ENCODE data around the gene SMC6. TPM values are rescaled to one million over a fixed set of nuclear protein-coding genes. Genes with fewer than 3 reads are reported as not detected.

The SMC6 gene
- total RNA-seq, 1 donor from 2014 or later: 34.9 TPM

DNA sequence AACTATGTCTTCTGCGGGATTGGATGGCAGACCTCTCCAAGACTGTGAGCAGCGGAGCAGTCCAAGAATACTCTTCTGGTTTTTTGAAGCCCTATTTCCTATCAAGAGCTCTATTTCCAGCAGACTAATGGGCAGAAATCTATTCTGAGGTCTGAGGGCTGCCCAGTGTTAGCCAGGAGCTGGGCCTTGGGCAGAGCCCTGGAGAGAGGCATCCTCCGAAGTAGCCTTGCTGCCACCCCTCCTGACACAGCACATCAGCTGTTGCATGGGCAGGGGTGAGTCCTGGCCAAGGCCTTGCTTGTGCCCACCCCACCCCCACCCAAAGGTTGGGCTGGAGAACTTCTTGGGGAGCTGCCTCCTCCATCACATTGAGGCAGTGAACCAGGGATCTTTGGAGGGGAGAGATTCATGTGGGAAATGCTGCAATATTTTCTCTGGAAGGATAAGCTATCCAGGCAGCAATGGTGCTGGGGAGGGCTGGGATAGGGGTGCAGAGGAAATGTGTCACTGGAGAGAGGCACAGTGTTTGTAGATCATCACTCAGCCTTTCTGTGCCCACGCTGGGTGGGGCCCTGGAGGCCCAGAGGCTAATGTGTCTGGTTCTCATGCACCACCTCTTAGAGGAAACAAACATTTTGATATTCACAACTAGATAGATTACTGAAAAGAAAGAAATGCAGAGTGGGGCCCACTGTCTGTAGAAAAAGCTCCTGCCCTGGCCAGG, 108.5 kb downstream of the SMC6 start:
- Mint-ChIP-seq H3K4me3 (no peak overlapping the region), H3K27ac (no peak overlapping the region), H3K4me1 (peaks cover 4% of the 10 kb centered on the region), H3K36me3 (ENCODE audit: low read depth) (no peaks in the 10 kb centered on the region), H3K9me3 (no peaks in the 10 kb centered on the region), H3K27me3 (peaks cover 3% of the 10 kb centered on the region)
- no peak for DNase-seq
- intact Hi-C loops (cut with micrococcal nuclease): no loop called here

DNA sequence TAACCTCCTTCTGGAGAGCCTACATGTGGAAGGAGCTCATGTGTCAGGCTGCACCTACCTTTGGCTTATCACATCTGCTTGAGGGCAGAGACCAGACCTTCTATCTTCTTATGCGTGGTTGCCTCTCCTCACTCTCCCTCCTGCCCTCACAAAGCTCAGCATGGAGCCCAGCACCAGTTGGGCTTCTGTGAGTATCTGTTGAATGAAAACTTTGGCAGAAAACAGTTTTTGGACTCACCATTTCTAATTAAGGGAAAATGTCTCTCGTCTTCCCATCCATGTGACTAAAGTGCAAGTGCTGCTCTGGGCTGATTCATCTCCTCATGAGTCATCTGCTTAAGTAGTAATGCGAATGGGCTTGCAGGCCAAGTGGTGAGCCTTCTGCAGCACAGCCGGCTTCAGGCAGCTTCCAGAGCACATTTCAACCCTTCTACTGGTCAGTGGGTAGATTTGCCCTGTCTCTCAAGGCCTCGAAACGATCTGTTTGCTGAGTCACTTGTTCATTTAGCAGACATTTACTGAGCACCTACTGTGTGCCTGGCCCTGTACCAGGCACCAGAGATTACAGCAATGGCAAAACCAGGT, 110.5 kb downstream of the SMC6 start:
- DNase-seq: no peak
- Mint-ChIP-seq H3K27ac (no peak overlapping the region), H3K9me3 (no peaks in the 10 kb centered on the region), H3K27me3 (peaks cover 3% of the 10 kb centered on the region), H3K4me3 (no peak overlapping the region), H3K36me3 (ENCODE audit: low read depth) (no peaks in the 10 kb centered on the region), H3K4me1 (peaks cover 4% of the 10 kb centered on the region)
- intact Hi-C loops (cut with micrococcal nuclease): no loop called here

DNA sequence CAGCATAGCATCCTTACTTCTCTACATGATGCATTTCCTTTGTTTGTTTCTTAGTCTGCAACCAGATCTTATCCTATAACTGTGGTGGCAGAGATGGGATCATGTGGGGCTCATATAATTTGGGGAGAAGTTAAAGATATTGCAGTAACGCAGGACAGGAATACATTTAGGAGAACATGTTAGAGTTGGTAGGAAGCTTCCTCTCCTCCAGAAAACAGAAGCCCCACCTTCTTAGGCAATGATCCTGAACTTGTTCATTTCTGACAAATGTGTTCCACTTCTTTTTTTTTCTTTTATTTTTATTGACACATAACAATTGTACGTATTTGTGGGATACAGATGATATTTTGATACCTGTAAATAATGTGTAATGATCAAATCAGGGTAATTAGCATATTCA, 113.2 kb downstream of the SMC6 start:
- intact Hi-C loops (cut with micrococcal nuclease): no loop called here
- Mint-ChIP-seq H3K9me3 (no peaks in the 10 kb centered on the region), H3K36me3 (ENCODE audit: low read depth) (no peaks in the 10 kb centered on the region), H3K27me3 (peaks cover 3% of the 10 kb centered on the region), H3K4me1 (peaks cover 4% of the 10 kb centered on the region), H3K27ac (no peak overlapping the region), H3K4me3 (no peak overlapping the region)
- no peak for DNase-seq

DNA sequence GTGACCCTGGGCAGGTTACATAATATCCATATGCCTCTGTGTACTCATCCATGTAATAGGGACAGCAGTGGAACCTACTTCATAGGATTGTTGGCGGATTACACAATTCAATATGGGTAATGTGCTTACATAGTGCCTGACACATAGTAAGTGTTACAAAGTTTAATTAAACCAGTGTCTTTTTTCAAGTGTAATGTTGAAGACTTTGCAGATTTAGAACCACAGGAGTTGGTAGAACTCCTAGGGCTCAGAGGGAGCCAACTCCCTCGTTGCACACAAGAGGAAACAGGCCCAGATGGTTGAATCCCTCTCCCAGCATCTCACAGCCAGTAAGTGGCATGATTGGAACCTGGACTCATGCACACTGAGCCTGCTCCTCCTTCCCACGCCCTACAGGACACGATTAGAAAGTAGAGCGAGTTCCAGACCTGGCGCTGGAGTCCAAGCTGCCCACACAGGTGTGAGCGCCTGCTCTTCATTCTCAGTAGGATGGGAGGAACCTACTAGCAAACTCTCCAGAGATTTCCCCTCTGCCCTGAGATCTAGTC, 115.3 kb downstream of the SMC6 start:
- H3K36me3 Mint-ChIP-seq (ENCODE audit: low read depth): no peaks in the 10 kb centered on the region
- no peak overlapping the region for H3K4me3 Mint-ChIP-seq
- intact Hi-C loops (cut with micrococcal nuclease): no loop called here
- DNase-seq: no peak
- peaks cover 3% of the 10 kb centered on the region for H3K4me1 Mint-ChIP-seq
- no peaks in the 10 kb centered on the region for H3K9me3 Mint-ChIP-seq
- peaks cover 3% of the 10 kb centered on the region for H3K27me3 Mint-ChIP-seq
- no peak overlapping the region for H3K27ac Mint-ChIP-seq

DNA sequence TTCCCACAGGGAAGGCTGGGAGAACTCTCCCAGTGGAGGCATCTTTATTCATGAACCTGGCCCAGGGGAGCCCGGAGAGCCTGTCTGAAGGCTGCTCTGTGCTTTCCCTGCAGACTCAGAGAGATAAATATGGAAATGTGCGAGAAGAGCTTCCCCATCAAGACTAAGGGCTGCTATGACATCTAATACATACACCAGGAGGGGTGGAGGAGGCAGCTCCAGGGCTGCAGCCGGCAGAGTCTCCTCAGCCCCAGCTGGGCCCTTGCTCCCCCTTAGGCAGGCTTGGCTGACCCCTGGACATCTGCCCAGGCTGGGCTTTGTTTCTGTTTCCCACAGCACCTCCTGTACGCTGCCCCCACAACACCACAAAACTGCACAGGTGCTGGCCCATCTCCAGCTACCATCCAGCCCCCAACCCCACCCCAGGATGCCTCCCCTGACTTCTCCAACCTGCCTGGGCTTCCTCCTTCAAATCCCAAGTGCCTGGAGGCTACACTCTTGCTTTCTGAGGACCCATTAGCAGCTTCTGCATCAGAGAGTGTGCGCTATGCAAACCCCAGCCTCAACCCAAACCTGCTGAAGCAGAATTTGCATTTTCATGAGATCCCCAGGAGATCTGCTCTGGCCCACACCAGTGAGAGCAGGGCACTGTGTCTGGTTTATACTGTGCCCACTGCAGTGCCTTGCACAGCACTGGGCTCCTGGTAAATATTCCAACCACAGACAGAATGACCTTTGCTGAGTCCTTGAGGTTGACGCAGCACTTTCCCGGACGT, 116.3 kb downstream of the SMC6 start:
- Mint-ChIP-seq H3K9me3 (no peaks in the 10 kb centered on the region), H3K27me3 (peaks cover 3% of the 10 kb centered on the region), H3K27ac (no peak overlapping the region), H3K4me1 (no peaks in the 10 kb centered on the region), H3K4me3 (no peak overlapping the region), H3K36me3 (ENCODE audit: low read depth) (no peaks in the 10 kb centered on the region)
- intact Hi-C loops (cut with micrococcal nuclease): no loop called here
- no peak for DNase-seq

DNA sequence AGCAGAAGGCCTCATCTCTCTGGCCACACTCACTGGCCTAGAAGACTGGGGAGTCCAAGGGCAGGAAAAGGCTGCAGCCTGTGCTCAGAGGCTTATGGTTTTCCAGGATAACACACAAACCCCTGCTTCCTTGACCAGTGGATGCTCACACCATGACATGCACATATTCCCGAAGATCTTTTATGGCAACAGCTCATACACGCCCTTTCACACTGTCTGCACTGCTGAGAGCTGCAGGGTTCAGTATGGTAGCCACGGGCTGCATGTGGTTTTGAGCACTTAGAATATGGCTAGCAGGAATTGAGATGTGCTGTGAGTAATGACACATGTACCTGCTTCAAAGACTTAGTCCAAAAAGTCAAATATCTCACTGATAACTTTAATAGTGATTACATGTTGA, 117.4 kb downstream of the SMC6 start:
- Mint-ChIP-seq H3K27ac (no peak overlapping the region), H3K4me3 (no peak overlapping the region), H3K9me3 (no peaks in the 10 kb centered on the region), H3K27me3 (peaks cover 3% of the 10 kb centered on the region), H3K36me3 (ENCODE audit: low read depth) (no peaks in the 10 kb centered on the region), H3K4me1 (no peaks in the 10 kb centered on the region)
- intact Hi-C loops (cut with micrococcal nuclease): no loop called here
- DNase-seq: no peak

GRCh38 chr2:17634997-17635396, 118.6 kb downstream of the SMC6 start:
- no peaks in the 10 kb centered on the region for H3K36me3 Mint-ChIP-seq (ENCODE audit: low read depth)

DNA sequence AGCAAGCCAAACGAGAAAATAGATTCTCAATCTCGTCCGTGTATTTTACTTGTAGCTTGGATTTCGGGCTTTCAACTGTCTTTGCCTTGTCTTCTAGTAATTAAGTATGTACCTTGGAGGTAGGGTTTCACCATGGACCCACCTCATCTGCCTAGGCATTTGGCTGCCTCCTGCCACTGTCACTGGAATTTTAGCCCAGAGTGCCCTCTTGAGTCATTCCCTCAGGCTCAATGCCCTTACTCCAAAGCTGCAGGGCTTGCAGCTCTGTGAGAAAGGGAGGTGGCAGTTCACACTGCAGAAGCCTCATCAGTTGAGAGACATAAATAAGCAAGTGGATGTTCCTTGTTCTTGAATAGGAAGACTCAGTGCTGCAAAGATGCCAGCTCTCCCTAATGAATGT, 123.5 kb downstream of the SMC6 start:
- no peaks in the 10 kb centered on the region for H3K9me3 Mint-ChIP-seq
- no peak for DNase-seq
- H3K4me1 Mint-ChIP-seq: peaks cover 3% of the 10 kb centered on the region
- intact Hi-C loops (cut with micrococcal nuclease): no loop called here
- peaks cover 3% of the 10 kb centered on the region for H3K27me3 Mint-ChIP-seq
- H3K36me3 Mint-ChIP-seq (ENCODE audit: low read depth): no peaks in the 10 kb centered on the region
- H3K27ac Mint-ChIP-seq: no peak overlapping the region
- H3K4me3 Mint-ChIP-seq: no peak overlapping the region

More at GRCh38 chr2:17634997-17635396, 118.6 kb downstream of the SMC6 start:
- Mint-ChIP-seq H3K9me3 (no peaks in the 10 kb centered on the region), H3K27me3 (peaks cover 2% of the 10 kb centered on the region), H3K4me1 (no peaks in the 10 kb centered on the region), H3K27ac (no peak overlapping the region), H3K4me3 (no peak overlapping the region)
- intact Hi-C loops (cut with micrococcal nuclease): no loop called here
- DNase-seq: no peak

DNA sequence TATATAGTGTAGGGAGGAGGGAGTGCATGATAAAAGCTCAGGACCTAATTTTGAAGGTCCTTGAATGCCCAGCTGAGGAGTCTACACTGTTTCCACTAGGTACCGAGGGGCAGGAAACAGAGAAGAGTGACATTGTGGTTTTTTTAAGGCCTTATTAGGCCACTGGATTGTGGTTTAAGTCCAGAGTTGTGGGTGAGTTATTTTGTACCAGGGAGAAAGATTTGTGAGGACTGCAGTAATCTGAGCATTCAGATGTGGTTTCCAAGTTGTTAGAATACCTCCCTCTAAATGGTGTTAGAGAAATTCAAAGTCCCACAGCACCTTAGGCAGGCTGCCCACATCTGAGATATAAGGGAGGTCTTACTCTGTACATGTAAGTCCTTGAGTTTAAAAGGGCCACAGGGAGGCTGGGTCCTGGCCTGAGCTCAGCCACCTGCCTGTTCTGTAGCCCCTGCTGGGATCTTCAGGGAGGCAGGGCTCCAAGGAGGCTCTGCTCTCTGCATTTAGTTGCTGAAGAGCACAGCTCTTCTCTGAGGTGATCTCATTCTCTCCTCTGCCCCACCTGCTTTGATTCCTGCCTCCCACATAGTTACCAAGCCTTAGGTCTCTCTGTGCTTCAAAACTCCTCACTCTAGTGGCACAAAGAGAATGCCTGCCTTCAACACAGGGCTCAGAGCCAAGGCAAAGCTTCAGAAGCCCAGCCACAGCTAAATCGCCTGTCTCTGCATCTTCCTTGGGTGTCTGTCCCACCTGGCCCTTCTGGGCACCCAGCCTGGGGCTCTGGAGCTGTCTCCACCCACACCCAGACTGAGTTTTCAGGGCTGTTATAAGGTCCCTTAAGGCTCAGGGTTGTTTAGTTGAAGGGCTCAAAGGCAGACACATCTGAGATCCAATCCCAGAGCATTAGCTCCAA, 125.0 kb downstream of the SMC6 start:
- Mint-ChIP-seq H3K27ac (no peak overlapping the region), H3K4me1 (peaks cover 3% of the 10 kb centered on the region), H3K27me3 (peaks cover 3% of the 10 kb centered on the region), H3K4me3 (no peak overlapping the region), H3K36me3 (ENCODE audit: low read depth) (no peaks in the 10 kb centered on the region), H3K9me3 (no peaks in the 10 kb centered on the region)
- intact Hi-C loops (cut with micrococcal nuclease): no loop called here
- no peak for DNase-seq

- H3K9me3 Mint-ChIP-seq: no peaks in the 10 kb centered on the region
These were observed 126.2 kb downstream of the SMC6 start for GRCh38 chr2:17627434-17627833.

GRCh38 chr2:17626986-17627385, 126.6 kb downstream of the SMC6 start:
- intact Hi-C loops (cut with micrococcal nuclease): no loop called here
- Mint-ChIP-seq H3K4me3 (no peak overlapping the region), H3K27me3 (peaks cover 5% of the 10 kb centered on the region), H3K9me3 (no peaks in the 10 kb centered on the region), H3K4me1 (peaks cover 3% of the 10 kb centered on the region), H3K36me3 (ENCODE audit: low read depth) (no peaks in the 10 kb centered on the region), H3K27ac (no peak overlapping the region)
- no peak for DNase-seq

More at GRCh38 chr2:17627434-17627833, 126.2 kb downstream of the SMC6 start:
- H3K27me3 Mint-ChIP-seq: peaks cover 5% of the 10 kb centered on the region
- intact Hi-C loops (cut with micrococcal nuclease): no loop called here
- peaks cover 3% of the 10 kb centered on the region for H3K4me1 Mint-ChIP-seq
- no peaks in the 10 kb centered on the region for H3K36me3 Mint-ChIP-seq (ENCODE audit: low read depth)
- no peak for DNase-seq
- no peak overlapping the region for H3K4me3 Mint-ChIP-seq
- H3K27ac Mint-ChIP-seq: no peak overlapping the region

DNA sequence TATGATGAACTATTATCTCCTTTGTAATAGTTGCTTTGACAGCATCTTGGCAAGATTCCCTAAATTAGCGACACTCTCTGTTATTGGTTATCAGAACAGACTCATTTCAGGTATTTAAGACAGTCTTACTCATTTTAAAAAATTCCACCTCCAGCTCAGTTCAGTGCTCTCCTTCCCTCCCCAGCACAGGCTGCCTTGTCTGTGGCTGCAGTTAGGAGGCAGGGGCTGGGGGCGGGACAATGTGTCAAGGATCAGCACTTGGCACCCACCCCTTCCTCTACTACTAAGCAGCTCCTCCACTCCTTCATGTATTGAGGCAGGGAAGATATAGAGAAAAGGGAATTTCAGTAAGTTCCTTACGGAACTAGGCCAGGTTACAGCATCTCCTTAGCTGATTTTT, 128.2 kb downstream of the SMC6 start:
- Mint-ChIP-seq H3K36me3 (ENCODE audit: low read depth) (no peaks in the 10 kb centered on the region), H3K27ac (no peak overlapping the region), H3K4me1 (peaks cover 3% of the 10 kb centered on the region), H3K9me3 (no peaks in the 10 kb centered on the region), H3K27me3 (peaks cover 9% of the 10 kb centered on the region), H3K4me3 (no peak overlapping the region)
- intact Hi-C loops (cut with micrococcal nuclease): no loop called here
- no peak for DNase-seq

DNA sequence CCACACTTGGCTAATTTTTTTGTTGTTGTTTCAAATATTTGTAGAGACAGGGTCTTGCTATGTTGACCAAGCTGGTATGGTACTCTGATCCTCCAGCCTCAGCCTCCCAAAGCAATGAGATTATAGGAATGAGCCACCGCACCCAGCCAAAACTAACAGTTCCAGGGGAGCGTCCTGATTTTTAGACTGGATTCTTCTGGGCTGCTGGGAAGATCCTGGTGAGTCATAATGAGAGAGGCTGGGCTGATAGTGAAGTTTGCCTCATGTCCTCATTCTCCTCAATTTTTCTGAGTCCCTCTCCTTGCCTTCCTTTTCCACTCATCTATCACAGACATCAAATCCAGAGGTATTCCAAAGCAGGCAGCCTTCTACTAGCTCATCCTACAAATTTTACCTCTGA, 131.8 kb downstream of the SMC6 start:
- Mint-ChIP-seq H3K27ac (no peak overlapping the region), H3K4me3 (no peak overlapping the region), H3K27me3 (peaks cover 10% of the 10 kb centered on the region), H3K9me3 (no peaks in the 10 kb centered on the region), H3K4me1 (no peaks in the 10 kb centered on the region), H3K36me3 (ENCODE audit: low read depth) (no peaks in the 10 kb centered on the region)
- intact Hi-C loops (cut with micrococcal nuclease): no loop called here
- no peak for DNase-seq

Measured in activated CD4-positive, alpha-beta T cell treated with anti-CD3 and anti-CD28 coated beads, Interleukin-2, amount 10 ng/mL, durations not matched to agents 24 days and 14 days (primary cell).